ENCODE results near the gene PAGE1. TPM values are rescaled to one million over a fixed set of nuclear protein-coding genes. Genes with fewer than 3 reads are reported as not detected.

Gene PAGE1
- total and polyA plus RNA-seq, 7 donors = not detected

DNA sequence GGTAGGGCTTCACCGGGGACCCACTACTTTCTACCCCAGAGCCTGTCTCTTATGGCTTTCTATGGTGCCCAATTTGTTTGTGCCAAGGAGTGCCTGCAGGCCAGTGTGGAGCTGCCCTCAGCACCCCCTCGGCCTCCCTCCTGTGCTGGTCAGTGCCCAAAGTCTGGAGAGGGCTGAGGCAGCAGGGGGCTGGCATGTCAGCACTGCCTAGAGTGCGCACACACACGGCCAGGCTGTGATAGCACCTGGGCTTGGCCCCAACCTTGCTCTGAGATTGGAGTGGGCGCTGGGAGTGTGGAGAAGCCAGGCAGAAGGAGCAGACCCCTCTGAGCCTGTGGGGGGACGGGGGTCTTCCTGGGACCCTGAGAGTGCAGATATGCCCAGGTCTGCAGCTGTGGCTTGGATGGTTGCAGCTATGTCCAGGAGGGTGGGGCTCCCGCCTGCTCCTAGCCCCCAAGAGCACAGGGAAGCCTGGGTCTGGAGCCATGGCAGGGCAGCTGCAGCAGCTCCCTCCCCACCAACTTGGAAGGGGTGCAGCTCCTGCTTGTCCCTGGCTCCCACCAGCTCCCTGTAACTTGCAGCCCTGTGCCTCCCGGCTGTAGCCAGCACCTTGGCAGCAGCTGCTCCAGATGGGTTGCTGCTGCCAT is 50.7 kb downstream of the PAGE1 start:
- no peaks in the 10 kb centered on the region for H3K4me1 ChIP-seq
- no peaks in the 10 kb centered on the region for H3K36me3 ChIP-seq (ENCODE audit: insufficient read depth in 1 of 2, low read depth in 1 of 2)
- DNase-seq (no peak), ATAC-seq (no peak)
- WGBS, 3 donors = 69 to 78% (median 70%) methylated on average over 5 to 8 of the region's 8 CpGs
- no peak overlapping the region for H3K27ac ChIP-seq
- TF ChIP-seq, protein P1, sequence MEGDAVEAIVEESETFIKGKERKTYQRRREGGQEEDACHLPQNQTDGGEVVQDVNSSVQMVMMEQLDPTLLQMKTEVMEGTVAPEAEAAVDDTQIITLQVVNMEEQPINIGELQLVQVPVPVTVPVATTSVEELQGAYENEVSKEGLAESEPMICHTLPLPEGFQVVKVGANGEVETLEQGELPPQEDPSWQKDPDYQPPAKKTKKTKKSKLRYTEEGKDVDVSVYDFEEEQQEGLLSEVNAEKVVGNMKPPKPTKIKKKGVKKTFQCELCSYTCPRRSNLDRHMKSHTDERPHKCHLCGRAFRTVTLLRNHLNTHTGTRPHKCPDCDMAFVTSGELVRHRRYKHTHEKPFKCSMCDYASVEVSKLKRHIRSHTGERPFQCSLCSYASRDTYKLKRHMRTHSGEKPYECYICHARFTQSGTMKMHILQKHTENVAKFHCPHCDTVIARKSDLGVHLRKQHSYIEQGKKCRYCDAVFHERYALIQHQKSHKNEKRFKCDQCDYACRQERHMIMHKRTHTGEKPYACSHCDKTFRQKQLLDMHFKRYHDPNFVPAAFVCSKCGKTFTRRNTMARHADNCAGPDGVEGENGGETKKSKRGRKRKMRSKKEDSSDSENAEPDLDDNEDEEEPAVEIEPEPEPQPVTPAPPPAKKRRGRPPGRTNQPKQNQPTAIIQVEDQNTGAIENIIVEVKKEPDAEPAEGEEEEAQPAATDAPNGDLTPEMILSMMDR (IDR thresholded peaks at IDR 0.05) = no peak
- no peaks in the 10 kb centered on the region for H3K9me3 ChIP-seq
- no peaks in the 10 kb centered on the region for H3K27me3 ChIP-seq (ENCODE audit: insufficient read depth in 3 of 3, low read length in 2 of 3)
- intact Hi-C loops (cut with DNase I) = no loop called here
- no peak overlapping the region for H3K4me3 ChIP-seq

Other genes with a start within 250 kb of the PAGE1 start
- gene GAGE12C, start 163.8 kb downstream of the PAGE1 start, total RNA-seq = not detected
- not detected for gene GAGE12C, start 163.8 kb downstream of the PAGE1 start, polyA plus RNA-seq
- not detected for gene GAGE12D, start 154.3 kb downstream of the PAGE1 start, total RNA-seq
- not detected for gene GAGE12D, start 154.3 kb downstream of the PAGE1 start, polyA plus RNA-seq
- gene GAGE12E, start 144.7 kb downstream of the PAGE1 start, total RNA-seq = not detected
- gene GAGE12E, start 144.7 kb downstream of the PAGE1 start, polyA plus RNA-seq = not detected
- gene GAGE12F, start 135.1 kb downstream of the PAGE1 start, total RNA-seq = not detected
- gene GAGE12F, start 135.1 kb downstream of the PAGE1 start, polyA plus RNA-seq = not detected
- gene GAGE12G, start 125.6 kb downstream of the PAGE1 start, total RNA-seq = not detected
- gene GAGE12G, start 125.6 kb downstream of the PAGE1 start, polyA plus RNA-seq = not detected
- gene GAGE12H, start 116.0 kb downstream of the PAGE1 start, total RNA-seq = not detected
- gene GAGE12H, start 116.0 kb downstream of the PAGE1 start, polyA plus RNA-seq = not detected
- not detected for gene GAGE2A, start 106.5 kb downstream of the PAGE1 start, total RNA-seq
- gene GAGE2A, start 106.5 kb downstream of the PAGE1 start, polyA plus RNA-seq = not detected
- not detected for gene GAGE1, start 97.0 kb downstream of the PAGE1 start, total RNA-seq
- not detected for gene GAGE1, start 97.0 kb downstream of the PAGE1 start, polyA plus RNA-seq
- 1 to 10 TPM in 1 of 4 donors, under 1 TPM in 1, not detected in 2; 0.81 to 1.4 TPM for gene PAGE4, start 133.3 kb upstream of the PAGE1 start, total RNA-seq
- 1 to 10 TPM in 1 of 3 donors, under 1 TPM in 1, not detected in 1; 0.92 to 1.4 TPM for gene PAGE4, start 133.3 kb upstream of the PAGE1 start, polyA plus RNA-seq
- gene USP27X, start 183.5 kb upstream of the PAGE1 start, total RNA-seq = 1 to 10 TPM; 1.5 to 2.5 (median 2.1) TPM
- 1 to 10 TPM; 1.8 to 4.3 (median 3.0) TPM for gene USP27X, start 183.5 kb upstream of the PAGE1 start, polyA plus RNA-seq
- 10 to 100 TPM in 1 of 4 donors, 1 to 10 TPM in 3; 6.5 to 11.3 (median 7.9) TPM for gene CLCN5, start 226.6 kb upstream of the PAGE1 start, total RNA-seq
- gene CLCN5, start 226.6 kb upstream of the PAGE1 start, polyA plus RNA-seq = 1 to 10 TPM; 1.9 to 4.2 (median 3.6) TPM

All from psoas muscle (tissue), 8 donors.